HG02588 (cell line): ENCODE data around the gene ARVCF.

Source experiments
- ATAC-seq: cut with Tn5 transposase; IDR thresholded peaks from one replicate; pipeline ENCODE4 v1.9.1; 2021; ENCODE audit warnings: mild to moderate bottlenecking, moderate library complexity; ENCODE audit not compliant: unreplicated experiment

Gene ARVCF

DNA sequence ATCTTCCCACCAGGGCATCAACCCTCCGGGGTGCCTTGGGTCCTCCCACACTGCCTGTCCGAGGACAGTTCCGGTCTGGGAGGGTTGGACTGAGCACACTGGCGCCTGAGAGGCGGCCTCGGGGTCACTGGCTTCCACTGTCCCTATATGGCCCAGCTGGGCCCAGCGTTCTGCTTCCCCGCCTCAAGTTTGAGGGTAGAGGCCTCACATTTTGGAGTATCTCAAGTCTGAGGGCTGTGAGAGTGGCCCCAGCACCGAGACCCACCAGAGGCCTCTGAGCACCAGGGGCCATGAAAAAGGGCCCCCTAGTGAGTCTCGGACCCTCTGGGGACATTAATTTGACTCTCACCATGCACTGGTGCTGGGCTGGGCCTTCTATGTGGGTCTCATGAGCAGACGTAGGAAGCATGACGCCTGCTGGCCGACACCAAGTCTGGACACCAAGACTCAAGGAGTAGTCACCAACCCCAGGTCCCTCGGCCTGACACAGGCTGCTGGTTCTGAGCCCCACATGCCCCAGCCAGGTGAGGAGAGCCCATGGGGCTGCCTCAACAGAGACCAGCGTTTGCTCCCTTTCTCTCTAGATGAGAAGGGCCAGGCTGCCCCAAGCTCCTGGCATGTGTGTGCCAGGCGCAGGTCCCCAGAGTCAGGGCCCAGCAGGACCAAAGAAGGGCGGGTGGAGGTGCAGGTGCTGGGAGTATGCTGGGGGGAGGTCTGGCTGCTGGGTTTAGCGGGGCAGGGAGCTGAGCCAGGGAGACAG is 27.5 kb downstream of the ARVCF start:
- ATAC-seq: no peak

DNA sequence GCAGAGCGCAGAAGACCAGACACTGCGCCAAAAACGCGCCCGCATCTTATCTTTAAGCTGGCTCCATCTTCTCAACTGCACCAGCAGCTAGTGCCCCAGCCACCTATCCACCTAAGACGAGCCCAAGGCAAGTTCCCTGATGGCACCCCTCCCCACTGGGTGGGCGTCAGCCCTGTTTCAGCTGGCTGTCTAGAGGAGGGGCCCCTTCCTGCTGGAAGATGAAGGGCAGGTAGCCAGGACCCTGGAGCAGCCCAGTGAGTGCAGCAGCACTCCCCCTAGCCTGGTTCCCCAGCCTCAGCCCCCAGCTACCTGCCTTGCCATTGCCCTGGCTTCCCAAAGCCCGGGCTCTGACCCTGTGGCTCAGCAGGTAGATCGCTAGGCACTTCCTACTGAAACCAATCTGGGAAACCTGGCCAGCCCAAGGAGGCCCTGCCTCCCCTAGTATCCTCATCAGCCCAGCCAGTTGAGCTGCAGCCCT is 28.3 kb downstream of the ARVCF start:
- no peak for ATAC-seq

DNA sequence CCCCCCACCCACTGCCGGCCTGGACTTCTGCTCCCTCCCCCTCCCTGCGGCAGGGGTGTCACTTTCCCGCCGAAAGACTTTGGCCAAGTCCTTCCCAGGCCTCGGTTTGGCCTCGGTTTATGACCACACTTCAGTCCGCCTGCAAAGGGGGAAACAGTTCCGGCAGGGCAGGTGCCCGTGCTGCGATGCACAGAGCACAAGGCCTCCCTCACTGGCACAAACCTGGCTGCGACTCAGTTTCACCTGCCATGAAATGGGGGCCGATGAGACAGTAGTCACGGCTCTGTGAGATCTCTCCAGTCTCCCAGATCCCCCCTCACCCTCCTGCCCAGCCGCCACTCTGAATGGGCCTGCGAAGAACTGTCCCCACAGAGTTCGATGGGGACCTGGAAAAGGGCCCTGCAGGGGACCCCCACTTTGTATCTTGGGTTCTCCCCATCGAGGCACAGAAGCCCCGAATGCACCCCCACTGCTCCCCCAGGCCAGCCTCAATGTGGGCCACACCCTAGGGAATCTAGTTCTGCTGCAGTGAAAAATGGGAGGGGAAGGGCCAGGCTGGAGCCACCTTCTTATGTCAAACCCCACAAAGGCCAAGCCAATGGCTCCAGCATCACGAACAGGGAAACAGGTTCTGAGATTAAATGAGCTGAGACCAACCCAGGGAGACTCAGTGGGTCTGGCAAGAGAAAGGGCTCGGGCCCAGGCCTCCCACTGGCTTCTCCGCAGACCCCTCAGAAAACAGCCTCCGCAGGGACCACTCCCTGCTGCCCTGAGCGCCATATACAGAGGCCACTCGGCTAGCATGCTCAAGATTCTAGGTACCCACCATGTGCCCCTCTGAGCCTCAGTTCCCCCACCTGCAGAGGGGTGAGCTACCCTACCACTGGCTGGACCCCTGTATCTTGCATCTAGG is 29.0 kb downstream of the ARVCF start:
- ATAC-seq: no peak

DNA sequence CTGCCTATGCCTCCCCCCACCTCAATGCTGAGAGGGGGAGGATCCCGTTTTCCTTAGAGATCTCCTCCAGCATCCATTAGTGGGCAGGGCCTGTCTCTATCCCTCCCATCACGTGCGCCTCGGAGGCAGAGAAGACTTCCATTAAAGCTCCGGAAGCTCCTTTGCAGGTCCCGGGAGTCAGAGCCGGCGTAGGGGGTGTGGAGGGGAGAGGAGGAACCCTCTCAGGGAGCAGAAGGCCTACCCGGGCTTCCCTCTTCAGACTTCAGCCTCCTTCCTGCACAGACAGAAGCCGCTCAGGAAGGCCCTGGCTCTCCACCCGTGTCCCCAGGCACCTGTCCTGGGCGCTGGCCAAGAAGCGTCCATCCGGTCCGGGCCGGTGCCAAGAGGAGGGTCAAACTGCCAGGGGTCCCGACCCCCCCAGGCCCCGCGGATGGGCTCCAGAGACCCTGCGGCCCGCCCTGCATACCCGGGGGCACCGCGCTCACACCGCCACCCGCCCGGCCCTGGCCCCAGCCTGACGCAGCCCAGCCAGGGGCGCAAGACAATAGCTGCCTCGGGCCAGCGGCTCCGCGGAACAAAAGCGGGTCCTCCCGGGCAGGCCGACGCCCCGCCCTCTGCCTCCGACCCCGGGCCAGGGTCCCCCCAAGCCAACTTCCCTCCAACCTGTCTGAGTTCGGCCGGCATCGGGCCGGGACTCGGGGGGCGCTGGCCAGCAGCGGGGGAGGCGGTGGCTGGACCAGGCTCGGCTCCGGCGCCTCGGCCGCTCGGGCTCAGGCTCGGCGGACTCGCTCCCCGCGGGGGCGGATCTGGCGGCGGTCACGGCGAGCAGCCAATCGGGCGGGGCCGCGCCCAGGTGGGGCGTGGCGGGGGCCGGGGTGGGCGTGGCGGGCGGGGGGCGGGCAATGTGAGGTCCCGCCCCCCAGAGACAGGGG is 29.9 kb downstream of the ARVCF start:
- no peak for ATAC-seq

DNA sequence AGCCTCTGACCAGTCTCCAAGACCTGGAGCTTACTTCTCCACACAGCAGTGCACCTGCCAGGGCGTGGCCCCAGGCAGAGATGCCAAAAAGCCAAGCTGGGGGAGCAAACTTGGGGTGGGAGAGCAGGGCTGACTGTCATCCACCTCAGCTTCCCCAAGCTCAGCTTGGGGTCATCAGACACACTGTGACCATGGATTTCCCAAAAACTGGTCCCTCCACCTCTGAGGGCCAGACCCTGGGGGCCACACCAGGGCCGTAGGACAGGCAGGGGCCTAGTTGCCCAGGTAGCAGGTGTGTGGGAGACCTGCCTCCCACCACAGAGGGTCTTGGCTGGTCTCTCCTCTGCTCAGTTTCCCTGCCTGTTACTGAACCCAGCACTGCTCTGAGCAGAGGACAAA is 30.6 kb downstream of the ARVCF start:
- no peak for ATAC-seq

DNA sequence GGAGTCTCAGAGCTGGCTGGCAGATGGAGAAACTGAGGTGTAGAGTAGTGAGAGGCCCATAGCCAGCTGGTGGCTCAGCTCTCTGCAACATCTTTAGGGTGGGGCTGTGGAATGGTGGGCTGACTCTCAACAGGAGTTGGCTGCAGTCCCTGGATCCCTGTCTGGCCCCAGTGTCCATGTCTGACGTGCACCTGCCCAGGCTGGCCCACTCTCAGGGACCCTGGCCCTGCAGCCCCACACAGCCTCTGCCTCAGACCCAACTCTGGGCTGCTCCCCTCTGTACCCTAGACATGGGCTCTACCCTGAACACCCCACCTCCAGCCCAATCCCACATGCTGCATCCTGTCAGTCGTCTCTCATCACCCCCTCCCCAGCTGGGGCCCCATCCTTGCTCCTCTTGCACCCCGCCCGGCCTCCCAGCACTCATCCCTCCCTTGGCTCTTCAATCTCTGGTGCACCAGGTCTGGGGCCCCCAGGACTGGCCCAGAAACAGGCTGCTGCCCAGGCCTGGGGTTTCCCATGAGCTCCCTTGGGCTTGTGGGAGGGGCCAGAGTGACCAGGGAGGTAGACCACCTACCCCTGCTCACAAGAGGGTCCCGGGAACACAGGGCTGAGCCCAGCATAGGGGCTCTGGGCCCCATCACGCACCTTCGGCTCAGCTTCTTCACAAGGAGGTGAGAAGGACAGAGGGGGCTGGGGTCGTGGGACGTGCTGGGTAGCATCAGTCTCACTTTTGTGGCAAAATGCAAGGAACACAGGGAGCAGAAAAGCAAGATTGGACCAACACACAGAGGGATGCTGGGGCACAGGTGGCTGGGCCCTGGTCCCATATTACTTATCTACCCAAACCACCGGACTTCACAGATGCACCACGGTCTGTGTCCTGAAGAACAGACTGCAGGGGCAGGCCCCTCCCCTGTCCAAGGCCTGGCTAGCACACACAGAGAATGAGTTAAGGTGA is 31.5 kb downstream of the ARVCF start:
- no peak for ATAC-seq

DNA sequence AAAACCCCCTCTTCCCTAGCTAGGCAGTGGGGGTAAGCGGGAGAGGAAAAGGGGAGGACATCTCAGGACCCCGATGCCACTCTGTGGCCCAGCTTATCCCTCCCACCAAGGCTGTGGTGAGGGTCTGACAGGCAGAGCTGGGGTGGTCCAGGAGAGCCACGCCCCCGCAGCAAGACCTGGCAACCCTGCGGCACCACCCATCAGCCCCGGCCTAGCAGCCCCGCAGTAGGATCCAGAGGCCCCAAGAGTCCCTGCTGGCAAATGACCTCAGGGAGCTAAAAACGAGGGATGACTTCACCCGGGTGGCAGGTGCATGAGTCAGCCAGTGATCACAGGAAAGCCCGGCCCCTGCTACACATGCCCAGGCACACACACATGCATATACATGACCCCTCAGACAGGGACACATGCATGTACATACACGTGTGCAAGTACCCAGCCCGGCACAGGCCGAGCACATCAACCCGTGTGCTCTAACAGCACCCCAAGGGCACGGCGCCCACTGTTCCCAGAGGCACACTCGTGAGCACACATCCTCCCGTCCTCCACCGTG is 32.3 kb downstream of the ARVCF start:
- ATAC-seq: no peak

DNA sequence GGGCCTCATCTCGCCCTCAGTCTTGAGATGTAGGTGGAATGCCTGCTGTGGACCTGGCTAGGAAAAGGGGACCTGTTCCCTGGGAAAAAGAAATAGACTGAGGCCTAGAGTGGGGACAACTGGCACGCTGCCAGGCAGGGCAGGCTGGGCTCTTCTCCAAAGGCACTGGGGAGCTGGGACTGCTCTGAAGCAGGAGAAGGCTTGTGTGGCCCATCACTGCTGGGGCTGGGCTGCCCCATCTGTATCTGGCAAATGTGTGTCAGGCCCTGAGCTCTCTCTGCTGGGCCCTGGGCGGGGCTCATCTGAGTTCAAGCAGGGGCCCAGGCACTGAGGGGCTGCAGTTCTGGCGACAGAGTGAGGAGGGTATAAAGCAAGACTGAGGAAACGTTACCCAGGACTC is 32.9 kb downstream of the ARVCF start:
- ATAC-seq: no peak

DNA sequence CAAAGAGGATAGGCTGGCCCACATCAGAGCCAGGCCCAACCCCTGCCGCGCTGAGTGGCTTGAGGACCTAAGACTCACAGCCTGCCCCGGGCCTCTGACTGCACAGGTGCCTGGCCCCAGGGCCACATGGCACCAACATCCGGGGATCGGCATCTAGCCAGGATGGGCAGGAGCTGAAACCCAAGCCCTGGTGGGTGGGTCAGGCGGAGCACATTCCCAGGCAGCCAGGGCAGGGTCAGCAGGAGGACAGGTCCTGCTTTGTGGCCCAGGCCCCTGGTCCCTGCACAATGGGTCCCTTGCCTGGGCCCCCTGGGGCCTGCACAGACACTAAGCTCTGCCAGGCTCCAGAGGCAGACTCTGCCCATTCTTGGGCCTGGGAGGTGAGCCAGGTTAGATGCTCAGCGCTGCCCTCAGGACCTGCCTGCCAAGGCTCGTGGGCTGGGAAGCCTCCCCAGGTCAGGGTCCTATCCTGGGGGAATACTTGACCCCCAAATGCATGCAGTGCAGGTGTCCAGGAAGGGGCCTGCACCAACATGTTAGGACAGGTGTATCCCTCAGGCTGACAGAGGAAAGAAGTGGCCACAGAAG is 33.5 kb downstream of the ARVCF start:
- ATAC-seq: no peak

DNA sequence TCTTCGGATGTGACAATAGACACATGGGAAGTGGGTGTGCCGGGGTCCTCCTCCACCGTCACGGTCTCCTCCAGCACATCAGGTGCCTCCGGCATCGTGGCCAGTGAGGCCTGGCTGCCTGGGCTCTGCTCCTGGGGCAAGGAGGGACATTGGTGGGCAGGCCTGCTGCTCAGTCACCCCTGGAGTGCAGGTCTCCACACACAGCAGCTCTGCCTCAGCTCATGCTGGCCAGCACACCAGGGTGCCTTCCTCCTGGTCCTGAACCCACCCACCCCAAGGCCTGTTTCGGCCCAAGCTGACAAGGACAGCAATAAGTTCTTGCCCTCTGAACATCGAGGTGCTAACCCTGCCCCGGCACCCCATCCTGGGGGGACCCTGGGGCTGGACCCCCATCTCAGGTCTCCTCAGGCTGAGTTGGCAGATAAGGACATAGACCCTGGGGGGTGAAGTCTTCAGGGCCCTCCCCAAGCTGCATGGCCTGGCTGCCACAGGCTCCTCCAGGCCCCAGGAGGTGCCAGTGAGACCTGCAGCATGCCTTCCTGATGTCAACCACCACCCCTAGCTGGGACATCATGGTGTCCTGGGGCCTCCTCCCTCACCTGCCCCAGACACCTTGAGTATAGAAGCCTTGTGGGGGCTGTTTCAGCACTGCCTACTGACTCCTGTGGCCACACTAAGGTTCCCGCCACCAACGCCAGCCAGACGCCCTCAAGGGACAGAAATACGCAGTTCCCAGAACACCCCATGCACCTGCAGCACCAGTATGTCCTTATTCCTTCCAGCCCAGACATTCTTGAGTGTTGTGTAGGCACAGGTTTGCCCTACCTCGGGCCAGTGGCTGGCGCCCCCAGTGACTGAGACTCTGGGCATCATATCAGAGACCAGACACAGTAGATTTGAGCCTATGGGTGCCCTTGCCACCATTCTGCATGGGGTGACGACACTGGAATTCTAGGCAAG is 34.4 kb downstream of the ARVCF start:
- ATAC-seq: no peak

DNA sequence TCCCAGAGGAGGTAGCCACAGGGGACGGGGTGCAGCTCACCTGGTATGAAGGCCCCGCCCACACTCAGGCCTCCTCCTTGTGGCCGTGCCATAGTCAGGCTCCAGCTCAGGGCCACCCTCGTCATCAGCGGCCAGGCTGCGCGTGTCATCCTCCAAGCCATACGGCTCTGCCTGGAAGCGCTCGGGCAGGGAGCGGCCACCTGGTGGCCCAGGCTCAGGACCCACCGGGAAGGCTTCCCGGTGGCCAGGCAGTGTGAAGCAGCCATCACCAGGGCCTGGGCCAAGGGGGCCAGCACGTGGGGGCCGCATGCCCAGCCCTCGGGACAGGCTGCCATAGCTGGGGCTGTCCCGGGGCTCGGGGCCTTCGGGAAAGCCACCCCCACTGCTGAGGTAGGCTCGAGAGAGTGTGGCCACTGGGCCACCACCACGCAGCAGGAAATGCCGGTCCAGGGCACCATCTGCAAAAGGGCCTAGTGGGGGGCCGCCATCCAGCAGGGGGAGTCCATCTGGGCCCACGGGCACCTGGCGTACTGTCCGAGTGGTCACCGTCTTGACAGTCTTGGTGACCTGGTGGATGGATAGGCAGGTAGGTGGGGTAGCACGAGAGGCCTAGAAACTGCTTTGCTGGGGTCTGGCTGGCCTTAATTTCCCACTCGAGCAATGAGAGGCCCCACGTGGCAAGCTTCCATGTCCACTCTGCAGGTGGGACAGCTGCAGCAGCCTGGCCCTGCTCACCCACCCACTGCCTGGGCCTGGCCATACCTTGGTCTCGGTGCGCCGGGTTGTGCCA is 35.3 kb downstream of the ARVCF start:
- no peak for ATAC-seq

DNA sequence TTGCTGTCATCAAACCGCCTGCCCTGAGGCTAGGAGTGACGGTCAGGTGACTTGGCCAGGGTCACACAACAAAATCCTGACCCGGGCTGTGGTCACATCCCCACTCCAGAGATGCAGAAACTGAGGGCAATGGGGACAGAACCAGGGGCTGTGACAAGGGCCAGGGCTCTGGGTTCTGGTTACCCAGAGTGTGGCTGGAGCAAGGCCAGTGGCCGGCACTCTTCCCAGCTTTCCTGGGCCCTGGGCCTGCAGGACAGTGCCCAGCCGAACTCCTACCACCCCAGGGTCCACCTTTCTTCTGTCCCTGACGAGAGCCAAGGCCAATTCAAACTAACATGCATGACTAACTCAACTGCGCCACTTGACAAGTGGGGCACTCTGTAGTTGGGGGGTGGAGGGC is 35.9 kb downstream of the ARVCF start:
- no peak for ATAC-seq

DNA sequence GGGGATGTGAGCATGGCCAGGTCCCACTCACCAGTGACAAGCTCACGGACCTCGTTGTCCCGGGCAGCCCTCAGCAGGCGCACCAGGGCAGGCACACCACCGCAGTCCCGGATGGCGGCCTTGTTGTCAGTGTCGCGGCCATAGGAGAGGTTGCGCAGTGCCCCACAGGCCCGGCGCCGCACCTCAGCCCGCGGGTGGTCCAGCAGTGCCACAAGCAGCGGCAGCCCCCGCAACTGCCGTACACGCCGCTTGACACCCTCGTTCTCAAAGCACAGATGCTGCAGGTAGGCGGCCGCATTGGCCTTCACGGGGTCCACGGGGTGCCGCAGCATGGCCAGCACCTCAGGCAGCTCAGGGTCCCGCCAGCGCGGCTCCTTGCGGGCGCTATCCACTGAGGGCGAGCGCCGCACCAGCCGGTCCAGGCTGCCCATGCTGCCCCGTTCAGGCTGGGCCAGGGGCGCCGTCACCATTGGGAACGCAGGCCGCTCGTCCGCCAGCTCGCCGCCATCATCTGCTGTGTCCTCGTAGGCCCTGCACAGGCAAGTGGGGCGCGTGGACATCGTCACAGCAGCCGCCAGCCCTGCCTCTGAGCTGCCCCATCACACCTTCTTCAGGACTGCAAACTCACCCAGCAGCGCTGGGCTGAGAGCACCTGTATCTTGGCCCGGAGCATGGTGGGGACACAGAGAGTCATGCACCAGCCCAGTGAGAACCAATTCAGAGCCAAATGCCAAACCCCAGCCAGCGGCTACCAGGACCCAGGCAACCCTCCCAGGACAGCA is 36.7 kb downstream of the ARVCF start:
- no peak for ATAC-seq

DNA sequence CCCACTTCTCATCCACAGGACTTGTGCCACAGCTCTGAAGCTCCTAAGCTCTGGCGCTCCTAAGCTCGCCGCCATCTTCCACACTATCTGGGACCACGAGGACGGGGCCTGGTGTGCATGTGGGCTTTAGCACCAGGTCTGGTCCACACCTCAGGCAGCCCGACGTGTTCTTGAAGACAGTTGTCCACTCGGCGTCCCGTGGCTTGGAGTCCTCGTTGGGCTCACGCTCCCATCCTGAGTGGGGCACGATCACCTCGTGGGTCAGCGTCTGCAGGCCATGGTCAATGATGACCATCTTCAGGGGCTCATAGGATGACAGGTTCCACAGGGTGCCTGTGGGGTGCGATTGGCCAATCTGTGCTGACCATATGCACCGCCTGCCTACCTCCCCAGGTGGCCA is 37.9 kb downstream of the ARVCF start:
- ATAC-seq: no peak

DNA sequence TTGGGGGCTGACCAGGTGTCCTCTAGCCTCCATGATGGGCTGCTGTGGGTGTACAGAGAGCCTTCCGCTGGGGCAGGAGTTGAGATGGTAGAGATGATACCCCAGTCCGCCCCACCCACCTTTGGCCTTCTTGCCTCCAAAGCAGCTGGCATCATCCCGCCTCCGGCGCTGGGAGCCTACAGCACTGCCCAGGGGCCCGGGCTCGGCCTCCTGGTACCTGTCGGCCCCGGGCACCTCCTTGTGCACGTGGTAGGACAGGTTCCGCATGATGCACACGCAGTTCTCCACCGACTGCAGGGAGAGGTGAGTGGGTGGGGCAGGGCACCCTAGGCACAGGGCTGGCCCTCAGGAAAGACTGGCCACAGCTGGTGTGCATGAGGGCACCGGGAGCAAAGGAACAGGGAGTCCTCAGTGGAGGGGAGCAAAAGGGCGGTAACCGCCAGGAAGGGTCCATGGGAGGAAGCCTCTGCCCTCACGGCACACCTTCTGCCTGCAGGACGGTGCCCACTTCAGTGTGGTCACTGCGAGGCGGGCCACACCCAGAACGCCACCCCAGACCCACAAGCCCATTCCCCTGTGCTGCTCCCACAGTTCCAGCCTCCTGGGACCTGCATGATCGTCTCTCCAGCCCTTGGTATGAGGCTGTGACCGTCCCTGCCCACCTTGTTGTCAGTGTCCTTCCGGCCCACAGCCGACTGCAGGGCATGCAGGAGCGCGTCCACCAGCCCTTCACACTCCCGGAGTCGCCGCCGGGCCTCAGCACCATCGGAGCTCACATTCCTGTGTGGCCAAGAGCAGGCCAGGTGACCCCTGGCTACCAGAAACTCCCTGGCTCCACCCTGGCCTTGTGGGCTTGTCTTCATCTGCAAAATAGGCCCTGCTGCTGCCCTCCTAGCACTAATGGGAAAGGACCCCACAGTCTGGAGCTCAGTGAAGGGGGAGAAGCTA is 39.1 kb downstream of the ARVCF start:
- no peak for ATAC-seq
